IMR-90 (cell line): ENCODE results near the gene GAS2L3. TPM values are rescaled to one million over a fixed set of nuclear protein-coding genes. Genes with fewer than 3 reads are reported as not detected.

Experiments
- ATAC-seq: fragments of 200-7000 bp; cut with Tn5 transposase; 2 replicates; pipeline ENCODE4 v1.9.1; 2020; ENCODE audit warnings: low read depth, mild to moderate bottlenecking, moderate library complexity
- BruUV-seq: library from RNA; stranded (reverse); fragments of 400-500 nt; replicated peaks from 2 replicates; lab custom pipeline; 2021; lab: Mats Ljungman, UMichigan
- CTCF ChIA-PET: fragments of 300-600 bp; formaldehyde crosslinking; extraction: SDS; loops from one replicate; lab custom pipeline; 2021; ENCODE audit warnings: antibody characterized with exemption; lab: Yijun Ruan, JAX
- POLR2A ChIA-PET: fragments of 300-600 bp; sonication (Branson Sonifier 250); formaldehyde crosslinking; loops from one replicate; lab custom pipeline; 2022; ENCODE audit warnings: antibody characterized with exemption; ENCODE audit not compliant: unreplicated experiment; lab: Charles Lee
- DNase-seq: peaks from one replicate; pipeline ENCODE4 v3.0.0; 2013
- H2AFZ ChIP-seq: replicated peaks from 2 replicates; pipeline ENCODE3; 2013; ENCODE audit warnings: low read length, mild to moderate bottlenecking; ENCODE audit not compliant: poor library complexity
- H2AK5ac ChIP-seq: 2 replicates; pipeline ENCODE4 v1.6.1; 2013; ENCODE audit warnings: low read depth, low read length, inconsistent platforms
- H2AK9ac ChIP-seq: replicated peaks from 2 replicates; pipeline ENCODE3; 2013; ENCODE audit warnings: mild to moderate bottlenecking, low read depth, low read length, moderate library complexity; ENCODE audit not compliant: poor library complexity
- H2BK120ac ChIP-seq: 2 replicates; pipeline ENCODE4 v1.6.1; 2013; ENCODE audit warnings: low read depth, low read length, inconsistent platforms
- H2BK15ac ChIP-seq: 3 replicates; pipeline ENCODE4 v1.6.1; 2013; ENCODE audit warnings: low read depth, low read length, inconsistent platforms
- H2BK20ac ChIP-seq: 2 replicates; pipeline ENCODE4 v1.6.1; 2013; ENCODE audit warnings: low read depth, mild to moderate bottlenecking, inconsistent platforms, low read length, moderate library complexity
- H2BK5ac ChIP-seq: 2 replicates; pipeline ENCODE4 v1.6.1; 2013; ENCODE audit warnings: mild to moderate bottlenecking, low read depth, low read length, inconsistent platforms; ENCODE audit not compliant: poor library complexity, severe bottlenecking
- H3K14ac ChIP-seq: replicated peaks from 2 replicates; pipeline ENCODE4 v1.6.1; 2013; ENCODE audit warnings: low read depth, low read length, inconsistent platforms
- H3K18ac ChIP-seq: 2 replicates; pipeline ENCODE4 v1.6.1; 2013; ENCODE audit warnings: low read depth, low read length, control low read depth
- H3K23ac ChIP-seq: 2 replicates; pipeline ENCODE4 v1.6.1; 2013; ENCODE audit warnings: low read depth, low read length, inconsistent platforms
- H3K27ac ChIP-seq: 2 replicates; pipeline ENCODE4 v1.5.1; 2013; ENCODE audit warnings: mild to moderate bottlenecking, control low read depth, low read length; ENCODE audit not compliant: insufficient read depth
- H3K27me3 ChIP-seq: 2 replicates; pipeline ENCODE4 v1.6.1; 2013; ENCODE audit warnings: low read length; ENCODE audit not compliant: control insufficient read depth, insufficient read depth
- H3K36me3 ChIP-seq: 2 replicates; pipeline ENCODE4 v1.6.1; 2013; ENCODE audit warnings: low read length, mixed read lengths; ENCODE audit not compliant: control insufficient read depth, insufficient read depth
- H3K4ac ChIP-seq: 2 replicates; pipeline ENCODE4 v1.6.1; 2013; ENCODE audit warnings: low read depth, low read length, inconsistent platforms
- H3K4me1 ChIP-seq: 2 replicates; pipeline ENCODE4 v1.6.1; 2013; ENCODE audit warnings: low read length, mixed read lengths; ENCODE audit not compliant: control insufficient read depth, insufficient read depth
- H3K4me2 ChIP-seq: 2 replicates; pipeline ENCODE4 v1.6.1; 2013; ENCODE audit warnings: low read depth, mild to moderate bottlenecking, control low read depth, low read length, moderate library complexity
- H3K4me3 ChIP-seq: 2 replicates; pipeline ENCODE4 v1.5.1; 2013; ENCODE audit warnings: low read depth, mild to moderate bottlenecking, control low read depth, low read length, moderate library complexity; ENCODE audit not compliant: insufficient read depth
- H3K56ac ChIP-seq: 2 replicates; pipeline ENCODE4 v1.6.1; 2013; ENCODE audit warnings: low read length, inconsistent platforms; ENCODE audit not compliant: insufficient read depth; ENCODE audit errors: extremely low read depth
- H3K79me1 ChIP-seq, 2 experiments: 2 replicates each; pipeline ENCODE4 v1.6.1; 2013; ENCODE audit warnings: low read length in 2 of 2, inconsistent platforms in 1 of 2, low read depth in 1 of 2
- H3K9ac ChIP-seq: 2 replicates; pipeline ENCODE4 v1.6.1; 2013; ENCODE audit warnings: low read depth, low read length, control low read depth
- H3K9me1 ChIP-seq: 2 replicates; pipeline ENCODE4 v1.6.1; 2013; ENCODE audit warnings: low read length, inconsistent platforms; ENCODE audit not compliant: insufficient read depth
- H3K9me3 ChIP-seq: 2 replicates; pipeline ENCODE4 v1.6.1; 2013; ENCODE audit warnings: low read length; ENCODE audit not compliant: control insufficient read depth, insufficient read depth
- H4K20me1 ChIP-seq: 2 replicates; pipeline ENCODE4 v1.6.1; 2013; ENCODE audit warnings: low read length, inconsistent platforms; ENCODE audit not compliant: insufficient read depth
- H4K5ac ChIP-seq: 2 replicates; pipeline ENCODE4 v1.6.1; 2013; ENCODE audit warnings: mild to moderate bottlenecking, low read depth, low read length, control low read depth
- H4K8ac ChIP-seq, 2 experiments: 2 replicates each; pipeline ENCODE4 v1.6.1; 2013; ENCODE audit warnings: low read depth in 2 of 2, low read length in 2 of 2, control low read depth in 1 of 2, inconsistent platforms in 1 of 2
- H4K91ac ChIP-seq: 2 replicates; pipeline ENCODE4 v1.6.1; 2013; ENCODE audit warnings: low read depth, low read length, inconsistent platforms; ENCODE audit not compliant: insufficient read depth
- BHLHE40 ChIP-seq: fragments of 150-350 bp; IDR thresholded peaks from 2 replicates; pipeline ENCODE4 v1.6.1; 2016; ENCODE audit warnings: mild to moderate bottlenecking, low read depth, low read length
- CEBPB ChIP-seq: IDR thresholded peaks from 2 replicates; pipeline ENCODE4 v1.6.1; 2012; ENCODE audit warnings: low read depth, low read length, improper control_type of control experiment
- CHD1 ChIP-seq: IDR thresholded peaks from 2 replicates; pipeline ENCODE4 v1.6.1; 2012; ENCODE audit warnings: low read depth, low read length, improper control_type of control experiment
- FOS ChIP-seq: fragments of 150-350 bp; IDR thresholded peaks from 2 replicates; pipeline ENCODE4 v1.6.1; 2016; ENCODE audit warnings: low read depth, low read length
- MAFK ChIP-seq: IDR thresholded peaks from 2 replicates; pipeline ENCODE4 v1.6.1; 2012; ENCODE audit warnings: low read depth, low read length, improper control_type of control experiment
- MAZ ChIP-seq: IDR thresholded peaks from 2 replicates; pipeline ENCODE4 v1.6.1; 2012; ENCODE audit warnings: low read depth, mild to moderate bottlenecking, low read length, improper control_type of control experiment, moderate library complexity, borderline replicate concordance
- MXI1 ChIP-seq: IDR thresholded peaks from 2 replicates; pipeline ENCODE4 v1.6.1; 2012; ENCODE audit warnings: low read depth, mild to moderate bottlenecking, low read length, moderate library complexity, borderline replicate concordance
- NFE2L2 ChIP-seq: fragments of 150-350 bp; IDR thresholded peaks from 2 replicates; pipeline ENCODE4 v1.6.1; 2016; ENCODE audit warnings: low read depth, mild to moderate bottlenecking, low read length
- POLR2A ChIP-seq: IDR thresholded peaks from 2 replicates; pipeline ENCODE4 v1.6.1; 2012; ENCODE audit warnings: mild to moderate bottlenecking, low read depth, low read length
- RAD21 ChIP-seq: IDR thresholded peaks from 2 replicates; pipeline ENCODE4 v1.6.1; 2012; ENCODE audit warnings: low read length, improper control_type of control experiment
- RCOR1 ChIP-seq: IDR thresholded peaks from 2 replicates; pipeline ENCODE4 v1.6.1; 2012; ENCODE audit warnings: mild to moderate bottlenecking, low read length, improper control_type of control experiment; ENCODE audit not compliant: insufficient replicate concordance
- RFX5 ChIP-seq: IDR thresholded peaks from 2 replicates; pipeline ENCODE4 v1.8.0; 2012; ENCODE audit warnings: low read depth, mild to moderate bottlenecking, low read length, moderate library complexity
- SMC3 ChIP-seq: fragments of 150-350 bp; IDR thresholded peaks from 2 replicates; pipeline ENCODE4 v1.6.1; 2016; ENCODE audit warnings: low read depth, mild to moderate bottlenecking, antibody characterized with exemption, low read length, moderate library complexity
- WGBS, 2 experiments: methylation state at CpG; one replicate each; pipeline versions ENCODE4 v1.1.5 to v1.1.7; 2013; ENCODE audit warnings: missing lambda C conversion rate in 2 of 2; ENCODE audit not compliant: insufficient read length in 1 of 2; ENCODE audit errors: extremely low coverage in 2 of 2; 5-methylcytosine and 5-hydroxymethylcytosine counted together
- dilution Hi-C: fragments of 300-500 bp; cut with HindIII; formaldehyde crosslinking; loops from one replicate; pipeline ENCODE4 v1.14.3; 2018; ENCODE audit warnings: low sequenced_read_pairs; ENCODE audit not compliant: unreplicated experiment
- in situ Hi-C: fragments of 300-500 bp; cut with MboI; formaldehyde crosslinking; loops from 3 replicates; pipeline ENCODE4 v1.14.3; 2019; ENCODE audit warnings: low sequenced_read_pairs, inconsistent platforms, mixed read lengths
- intact Hi-C: fragments of 100-400 bp; cut with micrococcal nuclease; formaldehyde crosslinking; loops from 2 replicates; pipeline ENCODE4 v1.10.0; 2022
- polyA plus RNA-seq, 3 experiments: library from polyadenylated mRNA; depleted of rRNA; stranded (reverse); fragments of >200 nt; gene quantifications; 2 replicates each; pipeline ENCODE4 v1.2.3, GENCODE V29; 2012; ENCODE audit warnings: low replicate concordance in 1 of 3
- total RNA-seq: library from RNA; depleted of rRNA; stranded (reverse); fragments of >200 nt; gene quantifications from 2 replicates; pipeline ENCODE4 v1.2.3, GENCODE V29; 2012
- TF ChIP-seq, protein P1 (sequence below): fragments of 150-350 bp; IDR thresholded peaks from 2 replicates; pipeline ENCODE4 v1.6.1; 2017; ENCODE audit warnings: mild to moderate bottlenecking, antibody characterized with exemption, low read length, low read depth
- TF ChIP-seq, protein P2 (sequence below): fragments of 150-350 bp; IDR thresholded peaks from 2 replicates; pipeline ENCODE4 v1.6.1; 2016; ENCODE audit warnings: low read depth, mild to moderate bottlenecking, low read length, moderate library complexity, borderline replicate concordance
- TF ChIP-seq, protein P3 (sequence below): conservative IDR thresholded peaks from 2 replicates; pipeline ENCODE4 v1.5.1; 2012; ENCODE audit warnings: mild to moderate bottlenecking, low read depth, low read length, improper control_type of control experiment

GAS2L3 gene
- total and polyA plus RNA-seq, 2 of the 4 experiments (the other 2 are of a cell fraction): 5.2 to 15.6 TPM

DNA sequence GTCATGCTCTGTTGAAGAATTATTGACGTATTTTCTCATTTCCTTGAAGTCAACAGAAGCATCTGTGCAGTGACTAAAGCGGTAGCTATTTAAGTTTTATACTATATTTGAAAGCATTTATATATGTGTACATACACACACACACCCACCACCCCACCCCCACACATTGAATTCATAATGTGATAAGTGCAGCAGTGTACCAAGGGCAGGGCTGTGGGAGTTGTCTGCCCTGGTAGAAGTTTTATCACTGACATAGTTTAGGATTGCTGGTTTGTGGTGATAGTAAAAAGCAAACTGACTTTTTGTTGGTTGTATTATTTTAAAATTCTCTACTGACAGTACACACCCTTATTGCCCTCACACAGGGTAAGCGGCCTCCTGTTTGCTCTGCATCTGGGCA, 39.1 kb downstream of the GAS2L3 start:
- no TSS peak for BruUV-seq
- no peaks in the 10 kb centered on the region for H3K27me3 ChIP-seq
- in situ Hi-C loops (no loop called here), dilution Hi-C loops (no loop called here), intact Hi-C loops (no loop called here)
- DNase-seq: no peak
- no peak overlapping the region for H3K4ac ChIP-seq
- H3K36me3 ChIP-seq: peaks cover 2% of the 10 kb centered on the region; the same call in 1 of the 2 replicates
- no peak overlapping the region for H3K18ac ChIP-seq
- H3K79me1 ChIP-seq: peaks cover 16% of the 10 kb centered on the region in 2 experiments
- H2AK9ac ChIP-seq: no peak overlapping the region
- TF ChIP-seq RFX5 (no peak), MAFK (no peak), NFE2L2 (no peak), SMC3 (no peak), MXI1 (no peak), BHLHE40 (no peak), RCOR1 (no peak), RAD21 (no peak), CHD1 (no peak), CEBPB (no peak), MAZ (no peak), FOS (no peak), POLR2A (no peak)
- TF ChIP-seq, protein P1, sequence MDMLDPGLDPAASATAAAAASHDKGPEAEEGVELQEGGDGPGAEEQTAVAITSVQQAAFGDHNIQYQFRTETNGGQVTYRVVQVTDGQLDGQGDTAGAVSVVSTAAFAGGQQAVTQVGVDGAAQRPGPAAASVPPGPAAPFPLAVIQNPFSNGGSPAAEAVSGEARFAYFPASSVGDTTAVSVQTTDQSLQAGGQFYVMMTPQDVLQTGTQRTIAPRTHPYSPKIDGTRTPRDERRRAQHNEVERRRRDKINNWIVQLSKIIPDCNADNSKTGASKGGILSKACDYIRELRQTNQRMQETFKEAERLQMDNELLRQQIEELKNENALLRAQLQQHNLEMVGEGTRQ: no peak
- TF ChIP-seq, protein P2, sequence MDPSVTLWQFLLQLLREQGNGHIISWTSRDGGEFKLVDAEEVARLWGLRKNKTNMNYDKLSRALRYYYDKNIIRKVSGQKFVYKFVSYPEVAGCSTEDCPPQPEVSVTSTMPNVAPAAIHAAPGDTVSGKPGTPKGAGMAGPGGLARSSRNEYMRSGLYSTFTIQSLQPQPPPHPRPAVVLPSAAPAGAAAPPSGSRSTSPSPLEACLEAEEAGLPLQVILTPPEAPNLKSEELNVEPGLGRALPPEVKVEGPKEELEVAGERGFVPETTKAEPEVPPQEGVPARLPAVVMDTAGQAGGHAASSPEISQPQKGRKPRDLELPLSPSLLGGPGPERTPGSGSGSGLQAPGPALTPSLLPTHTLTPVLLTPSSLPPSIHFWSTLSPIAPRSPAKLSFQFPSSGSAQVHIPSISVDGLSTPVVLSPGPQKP: no peak
- TF ChIP-seq, protein P3, sequence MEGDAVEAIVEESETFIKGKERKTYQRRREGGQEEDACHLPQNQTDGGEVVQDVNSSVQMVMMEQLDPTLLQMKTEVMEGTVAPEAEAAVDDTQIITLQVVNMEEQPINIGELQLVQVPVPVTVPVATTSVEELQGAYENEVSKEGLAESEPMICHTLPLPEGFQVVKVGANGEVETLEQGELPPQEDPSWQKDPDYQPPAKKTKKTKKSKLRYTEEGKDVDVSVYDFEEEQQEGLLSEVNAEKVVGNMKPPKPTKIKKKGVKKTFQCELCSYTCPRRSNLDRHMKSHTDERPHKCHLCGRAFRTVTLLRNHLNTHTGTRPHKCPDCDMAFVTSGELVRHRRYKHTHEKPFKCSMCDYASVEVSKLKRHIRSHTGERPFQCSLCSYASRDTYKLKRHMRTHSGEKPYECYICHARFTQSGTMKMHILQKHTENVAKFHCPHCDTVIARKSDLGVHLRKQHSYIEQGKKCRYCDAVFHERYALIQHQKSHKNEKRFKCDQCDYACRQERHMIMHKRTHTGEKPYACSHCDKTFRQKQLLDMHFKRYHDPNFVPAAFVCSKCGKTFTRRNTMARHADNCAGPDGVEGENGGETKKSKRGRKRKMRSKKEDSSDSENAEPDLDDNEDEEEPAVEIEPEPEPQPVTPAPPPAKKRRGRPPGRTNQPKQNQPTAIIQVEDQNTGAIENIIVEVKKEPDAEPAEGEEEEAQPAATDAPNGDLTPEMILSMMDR: no peak
- H3K4me1 ChIP-seq: no peaks in the 10 kb centered on the region
- CTCF ChIA-PET: no interaction called here
- WGBS, 2 experiments: no CpG with 5 or more reads among the region's 3 CpGs
- no peak overlapping the region for H3K56ac ChIP-seq
- H3K9me1 ChIP-seq: no peaks in the 10 kb centered on the region; the same call in 1 of the 2 replicates
- no peak for ATAC-seq
- no peak overlapping the region for H2AK5ac ChIP-seq
- no peak overlapping the region for H3K9ac ChIP-seq
- no peaks in the 10 kb centered on the region for H4K20me1 ChIP-seq
- no peak overlapping the region for H4K91ac ChIP-seq
- H2BK15ac ChIP-seq: no peak overlapping the region
- H3K14ac ChIP-seq: no peak overlapping the region
- no peaks in the 10 kb centered on the region for H3K9me3 ChIP-seq
- H3K23ac ChIP-seq: no peak overlapping the region
- no peak overlapping the region for H2BK5ac ChIP-seq
- H3K27ac ChIP-seq: no peak overlapping the region
- no peak overlapping the region for H2BK120ac ChIP-seq
- no peak overlapping the region for H3K4me2 ChIP-seq
- POLR2A ChIA-PET: no interaction called here
- H4K5ac ChIP-seq: no peak overlapping the region
- H2BK20ac ChIP-seq: no peak overlapping the region
- H2AFZ ChIP-seq: no peak overlapping the region
- H3K4me3 ChIP-seq: no peak overlapping the region
- H4K8ac ChIP-seq: no peak overlapping the region
